ENCODE data around the gene C10orf53. TPM values are rescaled to one million over a fixed set of nuclear protein-coding genes. Genes with fewer than 3 reads are reported as not detected.

C10orf53 gene
- total and polyA plus RNA-seq, 2 of the 4 experiments (the other 2 are of a cell fraction): not detected

- dilution Hi-C loops (cut with HindIII; ENCODE audit: low sequenced_read_pairs, unreplicated experiment): no loop called here
These were observed 33.8 kb downstream of the C10orf53 start for GRCh38 chr10:49713266-49713665.

More at GRCh38 chr10:49713266-49713665, 33.8 kb downstream of the C10orf53 start:
- Histone ChIP-seq H2BK5ac (ENCODE audit: low read depth, low read length, poor library complexity, severe bottlenecking) (no peak overlapping the region), H3K23ac (ENCODE audit: low read depth, low read length) (no peak overlapping the region), H3K27ac (ENCODE audit: insufficient read depth, low read length) (no peak overlapping the region), H2AK9ac (replicated peaks; ENCODE audit: low read depth, low read length, poor library complexity) (no peak overlapping the region), H3K36me3 (ENCODE audit: control insufficient read depth, insufficient read depth, low read length) (no peaks in the 10 kb centered on the region), H3K56ac (ENCODE audit: extremely low read depth, insufficient read depth, low read length) (no peak overlapping the region), H3K9ac (ENCODE audit: low read depth, low read length) (no peak overlapping the region), H2BK15ac (ENCODE audit: low read depth, low read length) (no peak overlapping the region), H4K8ac (ENCODE audit: low read depth in 2 of 2, low read length in 2 of 2) (no peak overlapping the region), H3K4me3 (ENCODE audit: insufficient read depth, low read depth, low read length) (no peak overlapping the region), H3K18ac (ENCODE audit: low read depth, low read length) (no peak overlapping the region), H3K79me1 (ENCODE audit: low read depth in 1 of 2, low read length in 2 of 2) (no peaks in the 10 kb centered on the region), H3K4me2 (ENCODE audit: low read depth, low read length) (no peak overlapping the region), H3K27me3 (ENCODE audit: control insufficient read depth, insufficient read depth, low read length) (no peaks in the 10 kb centered on the region), H3K4ac (ENCODE audit: low read depth, low read length) (no peak overlapping the region), H3K4me1 (ENCODE audit: control insufficient read depth, insufficient read depth, low read length) (no peaks in the 10 kb centered on the region), H2BK20ac (ENCODE audit: low read depth, low read length) (no peak overlapping the region), H2AK5ac (ENCODE audit: low read depth, low read length) (no peak overlapping the region), H3K9me1 (ENCODE audit: insufficient read depth, low read length) (no peaks in the 10 kb centered on the region), H3K14ac (replicated peaks; ENCODE audit: low read depth, low read length) (no peak overlapping the region), H2AFZ (replicated peaks; ENCODE audit: low read length, poor library complexity) (no peak overlapping the region), H4K5ac (ENCODE audit: low read depth, low read length) (no peak overlapping the region), H2BK120ac (ENCODE audit: low read depth, low read length) (no peak overlapping the region), H3K9me3 (ENCODE audit: control insufficient read depth, insufficient read depth, low read length) (no peaks in the 10 kb centered on the region), H4K91ac (ENCODE audit: insufficient read depth, low read depth, low read length) (no peak overlapping the region), H4K20me1 (ENCODE audit: insufficient read depth, low read length) (no peaks in the 10 kb centered on the region)
- no peak for DNase-seq
- WGBS, 2 experiments (ENCODE audit: extremely low coverage in 2 of 2, insufficient read length in 1 of 2): 75% methylated on average over 2 of the region's 5 CpGs; no CpG with 5 or more reads in 1 of the 2 experiments
- ChIA-PET POLR2A (ENCODE audit: unreplicated experiment) (no interaction called here), CTCF (no interaction called here)
- TF ChIP-seq BHLHE40 (IDR thresholded peaks at IDR 0.05; ENCODE audit: low read depth, low read length): no peak
- TF ChIP-seq ELK1 (IDR thresholded peaks at IDR 0.05; ENCODE audit: borderline replicate concordance, low read depth, low read length): no peak
- TF ChIP-seq, protein P1, sequence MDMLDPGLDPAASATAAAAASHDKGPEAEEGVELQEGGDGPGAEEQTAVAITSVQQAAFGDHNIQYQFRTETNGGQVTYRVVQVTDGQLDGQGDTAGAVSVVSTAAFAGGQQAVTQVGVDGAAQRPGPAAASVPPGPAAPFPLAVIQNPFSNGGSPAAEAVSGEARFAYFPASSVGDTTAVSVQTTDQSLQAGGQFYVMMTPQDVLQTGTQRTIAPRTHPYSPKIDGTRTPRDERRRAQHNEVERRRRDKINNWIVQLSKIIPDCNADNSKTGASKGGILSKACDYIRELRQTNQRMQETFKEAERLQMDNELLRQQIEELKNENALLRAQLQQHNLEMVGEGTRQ (IDR thresholded peaks at IDR 0.05; ENCODE audit: low read depth, low read length): no peak
- no peak for TF ChIP-seq MAZ (IDR thresholded peaks at IDR 0.05; ENCODE audit: borderline replicate concordance, low read depth, low read length)
- TF ChIP-seq, protein P2, sequence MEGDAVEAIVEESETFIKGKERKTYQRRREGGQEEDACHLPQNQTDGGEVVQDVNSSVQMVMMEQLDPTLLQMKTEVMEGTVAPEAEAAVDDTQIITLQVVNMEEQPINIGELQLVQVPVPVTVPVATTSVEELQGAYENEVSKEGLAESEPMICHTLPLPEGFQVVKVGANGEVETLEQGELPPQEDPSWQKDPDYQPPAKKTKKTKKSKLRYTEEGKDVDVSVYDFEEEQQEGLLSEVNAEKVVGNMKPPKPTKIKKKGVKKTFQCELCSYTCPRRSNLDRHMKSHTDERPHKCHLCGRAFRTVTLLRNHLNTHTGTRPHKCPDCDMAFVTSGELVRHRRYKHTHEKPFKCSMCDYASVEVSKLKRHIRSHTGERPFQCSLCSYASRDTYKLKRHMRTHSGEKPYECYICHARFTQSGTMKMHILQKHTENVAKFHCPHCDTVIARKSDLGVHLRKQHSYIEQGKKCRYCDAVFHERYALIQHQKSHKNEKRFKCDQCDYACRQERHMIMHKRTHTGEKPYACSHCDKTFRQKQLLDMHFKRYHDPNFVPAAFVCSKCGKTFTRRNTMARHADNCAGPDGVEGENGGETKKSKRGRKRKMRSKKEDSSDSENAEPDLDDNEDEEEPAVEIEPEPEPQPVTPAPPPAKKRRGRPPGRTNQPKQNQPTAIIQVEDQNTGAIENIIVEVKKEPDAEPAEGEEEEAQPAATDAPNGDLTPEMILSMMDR (conservative IDR thresholded peaks at IDR 0.05; ENCODE audit: low read depth, low read length): no peak
- TF ChIP-seq FOS (IDR thresholded peaks at IDR 0.05; ENCODE audit: low read depth, low read length): no peak
- TF ChIP-seq MXI1 (IDR thresholded peaks at IDR 0.05; ENCODE audit: borderline replicate concordance, low read depth, low read length): no peak
- no peak for TF ChIP-seq RFX5 (IDR thresholded peaks at IDR 0.05; ENCODE audit: low read depth, low read length)
- TF ChIP-seq POLR2A (IDR thresholded peaks at IDR 0.05; ENCODE audit: low read depth, low read length): no peak
- no peak for TF ChIP-seq MAFK (IDR thresholded peaks at IDR 0.05; ENCODE audit: low read depth, low read length)
- TF ChIP-seq RAD21 (IDR thresholded peaks at IDR 0.05; ENCODE audit: low read length): no peak
- no peak for TF ChIP-seq CHD1 (IDR thresholded peaks at IDR 0.05; ENCODE audit: low read depth, low read length)
- no peak for TF ChIP-seq CEBPB (IDR thresholded peaks at IDR 0.05; ENCODE audit: low read depth, low read length)
- no peak for TF ChIP-seq SMC3 (IDR thresholded peaks at IDR 0.05; ENCODE audit: low read depth, low read length)
- in situ Hi-C loops (cut with MboI; ENCODE audit: low sequenced_read_pairs): no loop called here
- ATAC-seq (ENCODE audit: low read depth): no peak
- intact Hi-C loops (cut with micrococcal nuclease): no loop called here
- no TSS peak for BruUV-seq (replicated peaks)

Measured in IMR-90 (cell line).